Kidney epithelial cell (primary cell): Measurements from ENCODE around the gene MYPOP. TPM values are rescaled to one million over a fixed set of nuclear protein-coding genes. Genes with fewer than 3 reads are reported as not detected.
A peak's percentile ranks its signal among the peaks of the same experiment; 100 is the strongest.

Experiments used
- DNase-seq: peaks from one replicate; pipeline ENCODE4 v3.0.0-alpha.2; 2010; ENCODE audit warnings: low read depth
- H3K27me3 ChIP-seq: 2 replicates; pipeline ENCODE4 v1.6.0; 2011; ENCODE audit warnings: low read length; ENCODE audit not compliant: control insufficient read depth, insufficient read depth
- H3K36me3 ChIP-seq: 2 replicates; pipeline ENCODE4 v1.5.1; 2011; ENCODE audit warnings: low read length; ENCODE audit not compliant: control insufficient read depth, insufficient read depth
- H3K4me3 ChIP-seq: 2 replicates; pipeline ENCODE4 v1.5.1; 2011; ENCODE audit warnings: low read depth, mild to moderate bottlenecking, control low read depth, low read length
- CTCF ChIP-seq: IDR thresholded peaks from 2 replicates; pipeline ENCODE4 v1.5.1; 2011; ENCODE audit warnings: mild to moderate bottlenecking, moderate library complexity, low read length, control low read depth, inconsistent platforms; ENCODE audit not compliant: insufficient read depth, poor library complexity, severe bottlenecking
- total RNA-seq: library from RNA; depleted of rRNA; stranded (reverse); fragments of >200 nt; gene quantifications from 2 replicates; pipeline ENCODE4 v1.2.3, GENCODE V29; 2015

MYPOP gene
- total RNA-seq, 1 donor from 2014 or later, result 3.0 TPM

GRCh38 chr19:45917421-45918091, 15.1 kb upstream of the MYPOP start:
- peaks cover 15% of the 10 kb centered on the region for H3K27me3 ChIP-seq
- TF ChIP-seq CTCF, result no peak
- H3K36me3 ChIP-seq, result no peaks in the 10 kb centered on the region
- DNase-seq, result no peak
- H3K4me3 ChIP-seq, result no peak overlapping the region

- Histone ChIP-seq H3K4me3 (no peak within 1 kb of the TSS), H3K27me3 (peaks cover 10% of the 10 kb centered on the region), H3K36me3 (no peaks in the 10 kb centered on the region)
- no peak for TF ChIP-seq CTCF
- no peak for DNase-seq
These were observed 11.7 kb upstream of the MYPOP start, which contains the start of gene NANOS2 for GRCh38 chr19:45913874-45914830. Gene NANOS2 (minus strand): TSS chr19:45914778. CDS start chr19:45914693, 85 bp downstream.

- no peak for DNase-seq
- H3K27me3 ChIP-seq, result peaks cover 10% of the 10 kb centered on the region
- no peak overlapping the region for H3K4me3 ChIP-seq
- H3K36me3 ChIP-seq, result no peaks in the 10 kb centered on the region
- TF ChIP-seq CTCF, result no peak
These were observed 8.9 kb upstream of the MYPOP start for GRCh38 chr19:45911291-45911690.

GRCh38 chr19:45908956-45909355, 6.5 kb upstream of the MYPOP start:
- no peaks in the 10 kb centered on the region for H3K36me3 ChIP-seq
- peak; percentile 14 for TF ChIP-seq CTCF
- no peak overlapping the region for H3K4me3 ChIP-seq
- peaks cover 8% of the 10 kb centered on the region for H3K27me3 ChIP-seq
- DNase-seq, result no peak

- H3K27me3 ChIP-seq, result peaks cover 6% of the 10 kb centered on the region
- H3K36me3 ChIP-seq, result no peaks in the 10 kb centered on the region
- no peak for TF ChIP-seq CTCF
- no peak overlapping the region for H3K4me3 ChIP-seq
- no peak for DNase-seq
These were observed 3.8 kb upstream of the MYPOP start for GRCh38 chr19:45906221-45906620.
